ENCODE data around the gene EFNA5. TPM values are rescaled to one million over a fixed set of nuclear protein-coding genes. Genes with fewer than 3 reads are reported as not detected.

EFNA5 gene
- 10 to 100 TPM; 26.8 to 40.8 (median 31.8) TPM for polyA plus RNA-seq (ENCODE audit: insufficient read length in 4 of 4)

GRCh38 chr5:107670932-107671741 is at the start of gene EFNA5:
Gene EFNA5 (minus strand): TSS chr5:107670937.
- peak; percentile 30 to 39 (median 35) for DNase-seq (ENCODE audit: low read depth in 4 of 4, low spot score in 3 of 4)

- DNase-seq (ENCODE audit: low read depth in 4 of 4, low spot score in 3 of 4): no peak
Observed at GRCh38 chr5:107719034-107719606, 48.4 kb upstream of the EFNA5 start.

GRCh38 chr5:107717816-107718215 is 47.1 kb upstream of the EFNA5 start:
- DNase-seq (ENCODE audit: low read depth in 4 of 4, low spot score in 3 of 4): no peak

GRCh38 chr5:107713228-107713627 is 42.5 kb upstream of the EFNA5 start:
- no peak for DNase-seq (ENCODE audit: low read depth in 4 of 4, low spot score in 3 of 4)

GRCh38 chr5:107712359-107712870 is 41.7 kb upstream of the EFNA5 start:
- DNase-seq (ENCODE audit: low read depth in 4 of 4, low spot score in 3 of 4): no peak

GRCh38 chr5:107705402-107706014 is 34.8 kb upstream of the EFNA5 start:
- DNase-seq (ENCODE audit: low read depth in 4 of 4, low spot score in 3 of 4): no peak

GRCh38 chr5:107704681-107705401 is 34.1 kb upstream of the EFNA5 start:
- no peak for DNase-seq (ENCODE audit: low read depth in 4 of 4, low spot score in 3 of 4)

- no peak for DNase-seq (ENCODE audit: low read depth in 4 of 4, low spot score in 3 of 4)
Observed at GRCh38 chr5:107700481-107700880, 29.7 kb upstream of the EFNA5 start.

GRCh38 chr5:107699425-107699824 is 28.7 kb upstream of the EFNA5 start:
- no peak for DNase-seq (ENCODE audit: low read depth in 4 of 4, low spot score in 3 of 4)

GRCh38 chr5:107698286-107698685 is 27.5 kb upstream of the EFNA5 start:
- DNase-seq (ENCODE audit: low read depth in 4 of 4, low spot score in 3 of 4): no peak

GRCh38 chr5:107696498-107696897 is 25.8 kb upstream of the EFNA5 start:
- no peak for DNase-seq (ENCODE audit: low read depth in 4 of 4, low spot score in 3 of 4)

- DNase-seq (ENCODE audit: low read depth in 4 of 4, low spot score in 3 of 4): no peak
Observed at GRCh38 chr5:107696080-107696479, 25.3 kb upstream of the EFNA5 start.

GRCh38 chr5:107687937-107688336 is 17.2 kb upstream of the EFNA5 start:
- DNase-seq (ENCODE audit: low read depth in 4 of 4, low spot score in 3 of 4): no peak

GRCh38 chr5:107687404-107687803 is 16.7 kb upstream of the EFNA5 start:
- DNase-seq (ENCODE audit: low read depth in 4 of 4, low spot score in 3 of 4): no peak

- no peak for DNase-seq (ENCODE audit: low read depth in 4 of 4, low spot score in 3 of 4)
Observed at GRCh38 chr5:107682533-107682932, 11.8 kb upstream of the EFNA5 start.

GRCh38 chr5:107680799-107681198 is 10.1 kb upstream of the EFNA5 start:
- no peak for DNase-seq (ENCODE audit: low read depth in 4 of 4, low spot score in 3 of 4)

GRCh38 chr5:107680099-107680498 is 9.4 kb upstream of the EFNA5 start:
- DNase-seq (ENCODE audit: low read depth in 4 of 4, low spot score in 3 of 4): no peak

- no peak for DNase-seq (ENCODE audit: low read depth in 4 of 4, low spot score in 3 of 4)
Observed at GRCh38 chr5:107676702-107677101, 6.0 kb upstream of the EFNA5 start.

GRCh38 chr5:107675201-107675600 is 4.5 kb upstream of the EFNA5 start:
- DNase-seq (ENCODE audit: low read depth in 4 of 4, low spot score in 3 of 4): no peak

GRCh38 chr5:107674655-107675054 is 3.9 kb upstream of the EFNA5 start:
- DNase-seq (ENCODE audit: low read depth in 4 of 4, low spot score in 3 of 4): no peak

Data from left renal pelvis (tissue), 4 donors.